CD4-positive, alpha-beta memory T cell (primary cell): ENCODE measurements around the gene RGMB. TPM values are rescaled to one million over a fixed set of nuclear protein-coding genes. Genes with fewer than 3 reads are reported as not detected.
A peak's percentile ranks its signal among the peaks of the same experiment; 100 is the strongest.

ENCODE experiments used
- CTCF ChIA-PET: fragments of 350-600 bp; sonication (Branson Sonifier 250); formaldehyde crosslinking; loops from one replicate; lab custom pipeline; 2021; ENCODE audit warnings: inconsistent platforms; ENCODE audit not compliant: partially characterized antibody; lab: Charles Lee
- POLR2A ChIA-PET: fragments of 350-600 bp; sonication (Branson Sonifier 250); formaldehyde crosslinking; loops from one replicate; lab custom pipeline; 2021; ENCODE audit not compliant: partially characterized antibody; lab: Charles Lee
- DNase-seq, 5 donors: peaks; one replicate each; pipeline versions ENCODE4 v3.0.0 to v3.0.0-alpha.2; 2020 to 2022; ENCODE audit warnings: mixed read lengths in 1 of 5
- H3K27ac ChIP-seq: one replicate; pipeline ENCODE4 v1.7.0; 2013; ENCODE audit warnings: low read depth, low read length
- H3K27me3 ChIP-seq: 2 replicates; pipeline ENCODE4 v1.7.0; 2013; ENCODE audit warnings: mild to moderate bottlenecking, low read length, moderate library complexity; ENCODE audit not compliant: insufficient read depth
- H3K36me3 ChIP-seq: 2 replicates; pipeline ENCODE4 v1.7.0; 2013; ENCODE audit warnings: mild to moderate bottlenecking, low read length, moderate library complexity; ENCODE audit not compliant: insufficient read depth
- H3K4me1 ChIP-seq: 2 replicates; pipeline ENCODE4 v1.7.0; 2013; ENCODE audit warnings: mild to moderate bottlenecking, low read length, moderate library complexity; ENCODE audit not compliant: insufficient read depth
- H3K4me3 ChIP-seq, 2 donors: one replicate each; pipeline ENCODE4 v1.7.0; 2013; ENCODE audit warnings: low read length in 2 of 2, mild to moderate bottlenecking in 1 of 2
- H3K9me3 ChIP-seq, 2 donors: one replicate each; pipeline ENCODE4 v1.7.0; 2013; ENCODE audit warnings: low read length in 2 of 2, control low read depth in 1 of 2; ENCODE audit not compliant: control insufficient read depth in 1 of 2
- H3K27ac Mint-ChIP-seq, 7 donors: one replicate each; pipeline ENCODE4 v1.8.0; 2020 to 2021; ENCODE audit warnings: mixed read lengths in 7 of 7, mild to moderate bottlenecking in 6 of 7, inconsistent platforms in 3 of 7, moderate library complexity in 3 of 7
- H3K27me3 Mint-ChIP-seq, 2 donors: one replicate each; pipeline ENCODE4 v1.8.0; 2020 to 2021; ENCODE audit warnings: mixed read lengths in 2 of 2
- H3K36me3 Mint-ChIP-seq, 2 donors: one replicate each; pipeline ENCODE4 v1.8.0; 2020 to 2021; ENCODE audit warnings: mixed read lengths in 2 of 2, inconsistent platforms in 1 of 2, mild to moderate bottlenecking in 1 of 2
- H3K4me1 Mint-ChIP-seq, 4 donors: one replicate each; pipeline ENCODE4 v1.8.0; 2020 to 2021; ENCODE audit warnings: mixed read lengths in 4 of 4, mild to moderate bottlenecking in 1 of 4
- H3K4me3 Mint-ChIP-seq, 8 donors: one replicate each; pipeline ENCODE4 v1.8.0; 2020 to 2021; ENCODE audit warnings: mixed read lengths in 8 of 8, mild to moderate bottlenecking in 7 of 8, moderate library complexity in 6 of 8, inconsistent platforms in 3 of 8
- H3K9me3 Mint-ChIP-seq, 8 donors: one replicate each; pipeline ENCODE4 v1.8.0; 2020 to 2021; ENCODE audit warnings: mixed read lengths in 8 of 8, mild to moderate bottlenecking in 5 of 8, inconsistent platforms in 3 of 8, moderate library complexity in 1 of 8
- intact Hi-C: fragments of 100-400 bp; cut with micrococcal nuclease; formaldehyde crosslinking; loops from one replicate; pipeline ENCODE4 v1.15.1; 2023
- polyA plus RNA-seq, 2 donors: library from polyadenylated mRNA; unstranded; fragments of 300-500 nt; fragmentation: Illumina TruSeq; gene quantifications; one replicate each; pipeline ENCODE4 v1.2.3, GENCODE V29; 2021
- total RNA-seq, 2 experiments: library from RNA; stranded (reverse); gene quantifications; one replicate each; pipeline ENCODE4 v1.2.3, GENCODE V29; 2021

Gene RGMB
- total and polyA plus RNA-seq, 4 experiments from 2014 or later = 5.4 to 17.0 (median 12.1) TPM

- H3K4me1 ChIP-seq = no peaks in the 10 kb centered on the region
- H3K9me3 ChIP-seq = no peaks in the 10 kb centered on the region
- H3K4me3 Mint-ChIP-seq = no peak overlapping the region
- peak overlapping the region in 1 of 7 donors; percentile 62 for H3K27ac Mint-ChIP-seq
- H3K4me3 ChIP-seq = no peak overlapping the region
- H3K27me3 ChIP-seq = no peaks in the 10 kb centered on the region
- DNase-seq = peak; percentile 40 to 61 (median 56)
- peaks cover 2 to 6% of the 10 kb centered on the region in 2 donors for H3K36me3 Mint-ChIP-seq
- H3K36me3 ChIP-seq = no peaks in the 10 kb centered on the region
- CTCF ChIA-PET = interaction anchor here (0.6 to 6.6 kb wide), 11 partner anchors 8 to 1568 kb away, joined by 3 to 97 read pairs (median 5); no protein-coding TSS in a partner anchor
- intact Hi-C loops = loop anchor here (1.0 kb wide), 1 partner anchor 25 kb away; no protein-coding TSS in a partner anchor
- no peaks in the 10 kb centered on the region for H3K9me3 Mint-ChIP-seq
- no peak overlapping the region for H3K27ac ChIP-seq
- no peaks in the 10 kb centered on the region for H3K27me3 Mint-ChIP-seq
- POLR2A ChIA-PET = no interaction called here
- H3K4me1 Mint-ChIP-seq = peaks cover 0 to 6% (median under 1%) of the 10 kb centered on the region in 4 donors
Observed at GRCh38 chr5:98796197-98796972, 22.9 kb downstream of the RGMB start.

GRCh38 chr5:98798371-98798770 is 24.9 kb downstream of the RGMB start:
- CTCF ChIA-PET = interaction anchor here (1.4 to 6.6 kb wide), 4 partner anchors 9 to 1567 kb away, joined by 4 to 97 read pairs (median 52); no protein-coding TSS in a partner anchor
- no peaks in the 10 kb centered on the region for H3K4me1 ChIP-seq
- H3K9me3 Mint-ChIP-seq = no peaks in the 10 kb centered on the region

GRCh38 chr5:98798847-98799246 is 25.4 kb downstream of the RGMB start:
- Mint-ChIP-seq H3K4me3 (no peak overlapping the region), H3K4me1 (peaks cover 0 to 3% (median 0%) of the 10 kb centered on the region in 4 donors)

More at GRCh38 chr5:98798371-98798770, 24.9 kb downstream of the RGMB start:
- no peaks in the 10 kb centered on the region for H3K27me3 ChIP-seq
- Mint-ChIP-seq H3K4me3 (no peak overlapping the region), H3K27me3 (no peaks in the 10 kb centered on the region), H3K36me3 (peaks cover 2 to 6% of the 10 kb centered on the region in 2 donors), H3K4me1 (peaks cover 0 to 3% (median 0%) of the 10 kb centered on the region in 4 donors), H3K27ac (no peak overlapping the region)
- no peak overlapping the region for H3K4me3 ChIP-seq
- H3K9me3 ChIP-seq = no peaks in the 10 kb centered on the region
- DNase-seq = no peak
- H3K36me3 ChIP-seq = no peaks in the 10 kb centered on the region
- intact Hi-C loops = no loop called here
- POLR2A ChIA-PET = no interaction called here
- H3K27ac ChIP-seq = no peak overlapping the region

GRCh38 chr5:98804066-98804465 is 30.6 kb downstream of the RGMB start:
- peaks cover 16 to 17% of the 10 kb centered on the region in 2 donors for H3K36me3 Mint-ChIP-seq
- H3K9me3 ChIP-seq = peaks cover 0 to 5% of the 10 kb centered on the region in 2 donors
- H3K4me1 ChIP-seq = no peaks in the 10 kb centered on the region
- no peak for DNase-seq
- ChIA-PET POLR2A (no interaction called here), CTCF (interaction anchor here (1.9 kb wide), 1 partner anchor 10 kb away, joined by 4 read pairs; no protein-coding TSS in a partner anchor)
- peaks cover 0 to 33% (median 27%) of the 10 kb centered on the region in 8 donors for H3K9me3 Mint-ChIP-seq
- no peak overlapping the region for H3K4me3 ChIP-seq
- H3K27ac ChIP-seq = no peak overlapping the region
- H3K27ac Mint-ChIP-seq = no peak overlapping the region
- no peaks in the 10 kb centered on the region for H3K4me1 Mint-ChIP-seq
- no peaks in the 10 kb centered on the region for H3K27me3 ChIP-seq
- H3K4me3 Mint-ChIP-seq = no peak overlapping the region
- H3K36me3 ChIP-seq = no peaks in the 10 kb centered on the region
- no peaks in the 10 kb centered on the region for H3K27me3 Mint-ChIP-seq
- intact Hi-C loops = no loop called here

More at GRCh38 chr5:98798847-98799246, 25.4 kb downstream of the RGMB start:
- Histone ChIP-seq H3K27me3 (no peaks in the 10 kb centered on the region), H3K4me1 (no peaks in the 10 kb centered on the region), H3K36me3 (no peaks in the 10 kb centered on the region), H3K27ac (no peak overlapping the region), H3K9me3 (no peaks in the 10 kb centered on the region), H3K4me3 (no peak overlapping the region)
- no peaks in the 10 kb centered on the region for H3K27me3 Mint-ChIP-seq
- peak overlapping the region in 1 of 7 donors; percentile 6 for H3K27ac Mint-ChIP-seq
- intact Hi-C loops = no loop called here
- POLR2A ChIA-PET = no interaction called here
- CTCF ChIA-PET = interaction anchor here (1.4 to 6.6 kb wide), 3 partner anchors 9 to 1567 kb away, joined by 4 to 97 read pairs (median 70); no protein-coding TSS in a partner anchor
- H3K36me3 Mint-ChIP-seq = peaks cover 2 to 6% of the 10 kb centered on the region in 2 donors
- DNase-seq = no peak
- H3K9me3 Mint-ChIP-seq = no peaks in the 10 kb centered on the region

- no peak for DNase-seq
- H3K27ac ChIP-seq = no peak overlapping the region
- no peaks in the 10 kb centered on the region for H3K36me3 ChIP-seq
- no peaks in the 10 kb centered on the region for H3K4me1 ChIP-seq
- peaks cover 16 to 17% of the 10 kb centered on the region in 2 donors for H3K36me3 Mint-ChIP-seq
- peak overlapping the region in 1 of 8 donors; percentile 2 for H3K4me3 Mint-ChIP-seq
- no peaks in the 10 kb centered on the region for H3K27me3 Mint-ChIP-seq
- H3K9me3 ChIP-seq = peaks cover 0 to 5% of the 10 kb centered on the region in 2 donors
- H3K4me1 Mint-ChIP-seq = no peaks in the 10 kb centered on the region
- H3K4me3 ChIP-seq = no peak overlapping the region
- H3K27me3 ChIP-seq = no peaks in the 10 kb centered on the region
- H3K27ac Mint-ChIP-seq = no peak overlapping the region
- intact Hi-C loops = no loop called here
- H3K9me3 Mint-ChIP-seq = peaks cover 0 to 33% (median 27%) of the 10 kb centered on the region in 8 donors
- ChIA-PET POLR2A (no interaction called here), CTCF (interaction anchor here (1.7 kb wide), 1 partner anchor 10 kb away, joined by 6 read pairs; no protein-coding TSS in a partner anchor)
Observed at GRCh38 chr5:98805070-98805469, 31.6 kb downstream of the RGMB start.

GRCh38 chr5:98807806-98808205 is 34.3 kb downstream of the RGMB start:
- ChIA-PET CTCF (interaction anchor here (0.6 kb wide), 1 partner anchor 446 kb away, joined by 3 read pairs; no protein-coding TSS in a partner anchor), POLR2A (no interaction called here)
- Mint-ChIP-seq H3K27me3 (no peaks in the 10 kb centered on the region), H3K36me3 (peaks cover 16 to 17% of the 10 kb centered on the region in 2 donors), H3K4me1 (no peaks in the 10 kb centered on the region), H3K9me3 (peaks cover 0 to 33% (median 27%) of the 10 kb centered on the region in 8 donors), H3K4me3 (no peak overlapping the region), H3K27ac (no peak overlapping the region)
- H3K4me1 ChIP-seq = no peaks in the 10 kb centered on the region
- no peak for DNase-seq
- no peaks in the 10 kb centered on the region for H3K27me3 ChIP-seq
- H3K36me3 ChIP-seq = no peaks in the 10 kb centered on the region
- H3K4me3 ChIP-seq = no peak overlapping the region
- H3K9me3 ChIP-seq = peaks cover 0 to 5% of the 10 kb centered on the region in 2 donors
- intact Hi-C loops = no loop called here
- H3K27ac ChIP-seq = no peak overlapping the region

GRCh38 chr5:98810206-98810605 is 36.7 kb downstream of the RGMB start:
- Mint-ChIP-seq H3K36me3 (peaks cover 13 to 18% of the 10 kb centered on the region in 2 donors), H3K27ac (no peak overlapping the region), H3K9me3 (peaks cover 0 to 32% (median 22%) of the 10 kb centered on the region in 8 donors), H3K4me3 (no peak overlapping the region), H3K27me3 (no peaks in the 10 kb centered on the region), H3K4me1 (peaks cover 0 to 1% (median 0%) of the 10 kb centered on the region in 4 donors)
- Histone ChIP-seq H3K4me1 (no peaks in the 10 kb centered on the region), H3K4me3 (no peak overlapping the region), H3K36me3 (no peaks in the 10 kb centered on the region), H3K27me3 (no peaks in the 10 kb centered on the region), H3K9me3 (peaks cover 0 to 5% of the 10 kb centered on the region in 2 donors), H3K27ac (no peak overlapping the region)
- DNase-seq = no peak
- ChIA-PET POLR2A (no interaction called here), CTCF (interaction anchor here (1.1 kb wide), 2 partner anchors 41 to 292 kb away, joined by 3 read pairs; no protein-coding TSS in a partner anchor)
- intact Hi-C loops = no loop called here
